Right atrium auricular region (tissue), 2 donors: ENCODE data around the gene LMCD1. TPM values are rescaled to one million over a fixed set of nuclear protein-coding genes. Genes with fewer than 3 reads are reported as not detected.

Experiments used
- DNase-seq: peaks from one replicate; pipeline ENCODE4 v3.0.0-alpha.2; 2019; ENCODE audit warnings: low spot score
- H3K27ac ChIP-seq, 2 donors: fragments of 200-600 bp; sonication (generic); 1 replicate in 1 of 2; 2 replicates in 1 of 2; pipeline ENCODE4 v1.5.1; 2016 to 2019
- H3K27me3 ChIP-seq, 2 donors: fragments of 200-600 bp; sonication (generic); one replicate each; pipeline versions ENCODE4 v1.5.1 to v1.6.0; 2017 to 2019
- H3K36me3 ChIP-seq: fragments of 200-600 bp; sonication (generic); one replicate; pipeline ENCODE4 v1.5.1; 2016
- H3K4me1 ChIP-seq, 2 donors: fragments of 200-600 bp; sonication (generic); one replicate each; pipeline versions ENCODE4 v1.5.1 to v1.6.0; 2017 to 2019
- H3K4me3 ChIP-seq, 2 donors: fragments of 200-600 bp; sonication (generic); 1 replicate in 1 of 2; 2 replicates in 1 of 2; pipeline ENCODE4 v1.5.1; 2017 to 2019; ENCODE audit warnings: mild to moderate bottlenecking in 1 of 2, moderate library complexity in 1 of 2
- H3K9me3 ChIP-seq, 2 donors: fragments of 200-600 bp; sonication (generic); one replicate each; pipeline ENCODE4 v1.5.1; 2019
- total RNA-seq, 2 donors: library from RNA; depleted of rRNA; stranded (reverse); fragments of >200 nt; gene quantifications; one replicate each; pipeline ENCODE4 v1.1.0, GENCODE V29; 2016
- TF ChIP-seq, protein P1 (sequence below), 2 donors: fragments of 200-600 bp; sonication (generic); IDR thresholded peaks; one replicate each; pipeline ENCODE4 v1.5.1; 2019; ENCODE audit warnings: antibody characterized with exemption in 2 of 2

Gene LMCD1
- total RNA-seq, 2 donors from 2014 or later = 73.5 to 79.0 TPM

DNA sequence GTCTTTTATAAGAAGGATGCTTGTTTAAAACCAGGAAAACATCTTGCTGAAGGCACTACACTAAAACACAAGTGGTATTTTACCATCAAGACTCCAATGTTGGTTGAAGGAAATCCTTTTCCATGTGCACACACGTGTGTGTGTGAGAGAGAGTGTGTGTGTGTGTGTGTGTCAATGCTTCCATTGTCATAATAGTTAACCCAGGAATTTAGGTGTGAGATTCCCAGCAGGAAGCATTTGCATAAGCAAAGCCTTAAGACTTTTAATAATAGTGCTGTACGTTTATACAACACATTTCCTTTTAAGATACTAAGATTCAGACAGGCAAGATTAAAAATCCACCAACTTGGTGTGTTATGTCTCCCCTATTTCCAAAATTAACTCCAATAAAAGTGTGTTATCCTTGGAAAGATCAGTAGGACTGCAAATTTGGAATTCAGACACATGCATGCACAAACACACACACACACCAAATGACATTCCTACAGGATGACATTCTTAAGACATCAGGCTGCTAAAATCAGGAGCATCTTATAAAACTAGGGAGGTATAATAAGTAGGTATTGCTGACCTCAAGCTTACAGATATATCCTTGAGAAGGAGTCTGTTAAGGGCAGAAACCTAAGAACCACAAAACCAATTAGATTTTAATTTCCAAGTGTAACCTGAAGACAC, 18.3 kb downstream of the LMCD1 start:
- TF ChIP-seq, protein P1, sequence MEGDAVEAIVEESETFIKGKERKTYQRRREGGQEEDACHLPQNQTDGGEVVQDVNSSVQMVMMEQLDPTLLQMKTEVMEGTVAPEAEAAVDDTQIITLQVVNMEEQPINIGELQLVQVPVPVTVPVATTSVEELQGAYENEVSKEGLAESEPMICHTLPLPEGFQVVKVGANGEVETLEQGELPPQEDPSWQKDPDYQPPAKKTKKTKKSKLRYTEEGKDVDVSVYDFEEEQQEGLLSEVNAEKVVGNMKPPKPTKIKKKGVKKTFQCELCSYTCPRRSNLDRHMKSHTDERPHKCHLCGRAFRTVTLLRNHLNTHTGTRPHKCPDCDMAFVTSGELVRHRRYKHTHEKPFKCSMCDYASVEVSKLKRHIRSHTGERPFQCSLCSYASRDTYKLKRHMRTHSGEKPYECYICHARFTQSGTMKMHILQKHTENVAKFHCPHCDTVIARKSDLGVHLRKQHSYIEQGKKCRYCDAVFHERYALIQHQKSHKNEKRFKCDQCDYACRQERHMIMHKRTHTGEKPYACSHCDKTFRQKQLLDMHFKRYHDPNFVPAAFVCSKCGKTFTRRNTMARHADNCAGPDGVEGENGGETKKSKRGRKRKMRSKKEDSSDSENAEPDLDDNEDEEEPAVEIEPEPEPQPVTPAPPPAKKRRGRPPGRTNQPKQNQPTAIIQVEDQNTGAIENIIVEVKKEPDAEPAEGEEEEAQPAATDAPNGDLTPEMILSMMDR (IDR thresholded peaks at IDR 0.05) = no peak
- no peak for DNase-seq
- Histone ChIP-seq H3K4me1 (peaks cover 0 to 51% of the 10 kb centered on the region in 2 donors), H3K27ac (peak overlapping the region in 1 of 2 donors; percentile 13), H3K4me3 (no peak overlapping the region), H3K9me3 (no peaks in the 10 kb centered on the region), H3K36me3 (peaks cover 13% of the 10 kb centered on the region), H3K27me3 (no peaks in the 10 kb centered on the region)

GRCh38 chr3:8520816-8521403, 19.3 kb downstream of the LMCD1 start:
- no peak overlapping the region for H3K4me3 ChIP-seq
- TF ChIP-seq, protein P1 (IDR thresholded peaks at IDR 0.05) = no peak
- H3K36me3 ChIP-seq = peaks cover 13% of the 10 kb centered on the region
- peaks cover 0 to 47% of the 10 kb centered on the region in 2 donors for H3K4me1 ChIP-seq
- no peak for DNase-seq
- H3K27me3 ChIP-seq = no peaks in the 10 kb centered on the region
- H3K9me3 ChIP-seq = no peaks in the 10 kb centered on the region
- peak overlapping the region; percentile 0 to 13 for H3K27ac ChIP-seq

GRCh38 chr3:8523041-8523440, 21.4 kb downstream of the LMCD1 start:
- Histone ChIP-seq H3K4me3 (no peak overlapping the region), H3K4me1 (peaks cover 0 to 53% of the 10 kb centered on the region in 2 donors), H3K27me3 (no peaks in the 10 kb centered on the region), H3K36me3 (peaks cover 13% of the 10 kb centered on the region), H3K9me3 (no peaks in the 10 kb centered on the region), H3K27ac (peak overlapping the region in 1 of 2 donors; percentile 43)
- DNase-seq = no peak
- TF ChIP-seq, protein P1 (IDR thresholded peaks at IDR 0.05) = no peak

- DNase-seq = no peak
- H3K27me3 ChIP-seq = no peaks in the 10 kb centered on the region
- H3K4me1 ChIP-seq = peaks cover 0 to 63% of the 10 kb centered on the region in 2 donors
- H3K36me3 ChIP-seq = peaks cover 13% of the 10 kb centered on the region
- TF ChIP-seq, protein P1 (IDR thresholded peaks at IDR 0.05) = no peak
- H3K9me3 ChIP-seq = no peaks in the 10 kb centered on the region
- H3K4me3 ChIP-seq = no peak overlapping the region
- peak overlapping the region in 1 of 2 donors; percentile 43 for H3K27ac ChIP-seq
These were observed 22.6 kb downstream of the LMCD1 start for GRCh38 chr3:8524249-8524648.

DNA sequence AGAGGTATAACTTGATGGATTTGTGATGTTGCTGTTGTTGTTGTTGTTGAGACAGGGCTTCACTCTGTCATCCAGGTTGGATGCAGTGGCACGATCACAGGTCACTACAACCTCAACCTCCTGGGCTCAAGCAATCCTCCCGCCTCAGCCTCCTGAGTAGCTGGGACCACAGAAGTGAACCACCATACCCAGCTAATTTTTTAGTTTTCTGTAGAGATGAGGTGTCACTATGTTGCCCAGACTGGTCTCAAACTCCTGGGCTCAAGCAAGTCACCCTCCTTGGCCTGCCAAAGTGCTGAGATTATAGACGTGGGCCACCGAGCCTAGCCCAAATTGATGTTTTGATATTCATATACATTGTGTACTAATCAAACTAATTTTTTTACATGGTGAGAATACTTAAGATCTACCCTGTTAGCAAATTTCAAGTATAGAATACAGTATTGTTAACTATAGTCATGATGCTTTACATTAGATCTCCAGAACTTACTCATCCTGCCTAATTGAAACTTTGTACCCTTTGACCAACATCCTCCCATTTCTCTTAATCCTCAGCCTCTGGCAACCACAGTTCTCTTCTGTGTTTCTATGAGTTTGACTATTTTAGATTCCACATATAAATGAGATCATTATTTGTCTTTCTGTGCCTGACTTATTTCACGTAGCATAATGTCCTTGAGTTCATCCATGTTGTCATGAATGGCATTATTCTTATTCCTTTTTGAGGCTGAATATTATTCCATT, 23.2 kb downstream of the LMCD1 start:
- Histone ChIP-seq H3K4me3 (no peak overlapping the region), H3K9me3 (no peaks in the 10 kb centered on the region), H3K27ac (peak overlapping the region in 1 of 2 donors; percentile 43), H3K36me3 (peaks cover 13% of the 10 kb centered on the region), H3K27me3 (no peaks in the 10 kb centered on the region), H3K4me1 (peaks cover 0 to 68% of the 10 kb centered on the region in 2 donors)
- no peak for DNase-seq
- TF ChIP-seq, protein P1 (IDR thresholded peaks at IDR 0.05) = no peak
